OCI-LY7 (cell line): ENCODE results near the gene P3H2. TPM values are rescaled to one million over a fixed set of nuclear protein-coding genes. Genes with fewer than 3 reads are reported as not detected.

Experiments
- BruUV-seq: library from RNA; stranded (reverse); fragments of 400-500 nt; replicated peaks from 2 replicates; lab custom pipeline; 2021; lab: Mats Ljungman, UMichigan
- CTCF ChIA-PET: fragments of 300-600 bp; sonication (Branson Sonifier 250); formaldehyde crosslinking; loops from one replicate; lab custom pipeline; 2022; ENCODE audit warnings: antibody characterized with exemption; ENCODE audit not compliant: unreplicated experiment; lab: Charles Lee
- POLR2A ChIA-PET: fragments of 300-600 bp; sonication (Branson Sonifier 250); formaldehyde crosslinking; loops from one replicate; lab custom pipeline; 2022; ENCODE audit warnings: antibody characterized with exemption; lab: Charles Lee
- DNase-seq: peaks from one replicate; pipeline ENCODE4 v3.0.0-alpha.2; 2015; ENCODE audit warnings: low spot score
- H2AFZ ChIP-seq: fragments of 200-600 bp; sonication (generic), shearing (Covaris generic); 2 replicates; pipeline ENCODE4 v1.6.1; 2014; ENCODE audit warnings: mild to moderate bottlenecking, antibody characterized with exemption, low read length, moderate library complexity
- H3K27ac ChIP-seq: fragments of 200-600 bp; sonication (generic); 2 replicates; pipeline ENCODE4 v1.5.1; 2014; ENCODE audit warnings: mixed run types, low read depth, mild to moderate bottlenecking, moderate library complexity, low read length, inconsistent platforms; ENCODE audit not compliant: poor library complexity, severe bottlenecking
- H3K36me3 ChIP-seq: fragments of 200-600 bp; sonication (generic); 2 replicates; pipeline ENCODE4 v1.6.1; 2014; ENCODE audit warnings: mild to moderate bottlenecking, antibody characterized with exemption, low read length, moderate library complexity, mixed read lengths; ENCODE audit not compliant: insufficient read depth
- H3K4me1 ChIP-seq: fragments of 200-600 bp; sonication (generic); 2 replicates; pipeline ENCODE4 v1.5.1; 2014; ENCODE audit warnings: mild to moderate bottlenecking, low read length; ENCODE audit not compliant: insufficient read depth, poor library complexity, severe bottlenecking
- H3K4me2 ChIP-seq: fragments of 200-600 bp; sonication (generic); 2 replicates; pipeline ENCODE4 v1.6.1; 2014; ENCODE audit warnings: mild to moderate bottlenecking, low read length
- H3K4me3 ChIP-seq: fragments of 200-600 bp; sonication (generic); 2 replicates; pipeline ENCODE4 v1.5.1; 2014; ENCODE audit warnings: mild to moderate bottlenecking, low read depth, low read length; ENCODE audit not compliant: poor library complexity, severe bottlenecking
- H3K79me2 ChIP-seq: fragments of 200-600 bp; sonication (generic); 2 replicates; pipeline ENCODE4 v1.6.1; 2016; ENCODE audit warnings: low read depth, mild to moderate bottlenecking, low read length, moderate library complexity, mixed read lengths; ENCODE audit not compliant: insufficient read depth
- H3K9me2 ChIP-seq: fragments of 200-600 bp; sonication (generic); 2 replicates; pipeline ENCODE4 v1.6.1; 2016; ENCODE audit warnings: mild to moderate bottlenecking, low read length, mixed read lengths; ENCODE audit not compliant: insufficient read depth
- H3K9me3 ChIP-seq: fragments of 200-600 bp; sonication (generic); 2 replicates; pipeline ENCODE4 v1.6.1; 2014; ENCODE audit warnings: mild to moderate bottlenecking, mixed run types, low read length, mixed read lengths
- H4K20me1 ChIP-seq: fragments of 200-600 bp; sonication (generic); 2 replicates; pipeline ENCODE4 v1.6.1; 2014; ENCODE audit warnings: mild to moderate bottlenecking, antibody characterized with exemption, low read length, moderate library complexity, mixed read lengths; ENCODE audit not compliant: insufficient read depth
- CTCF ChIP-seq: fragments of 200-600 bp; sonication (generic); conservative IDR thresholded peaks from 2 replicates; pipeline ENCODE4 v1.5.1; 2014; ENCODE audit warnings: mild to moderate bottlenecking, antibody characterized with exemption, low read length, moderate library complexity, mixed read lengths
- EZH2phosphoT487 ChIP-seq: fragments of 200-600 bp; sonication (generic); IDR thresholded peaks from 2 replicates; pipeline ENCODE4 v1.6.1; 2018; ENCODE audit warnings: low read depth, borderline replicate concordance, mild to moderate bottlenecking, mixed run types, antibody characterized with exemption, low read length, moderate library complexity, mixed read lengths
- intact Hi-C: fragments of 100-400 bp; cut with micrococcal nuclease; formaldehyde crosslinking; loops from one replicate; pipeline ENCODE4 v1.10.0; 2022; ENCODE audit not compliant: unreplicated experiment
- total RNA-seq, 2 experiments: library from RNA; depleted of rRNA in 1 of 2; stranded (reverse); fragments of >200 nt in 1 of 2; shearing (Covaris generic) in 1 of 2; gene quantifications; 2 replicates each; pipeline ENCODE4 v1.2.3, GENCODE V29; 2014 to 2022

The P3H2 gene
- total RNA-seq, 2 experiments from 2014 or later: not detected

- intact Hi-C loops: no loop called here
- Histone ChIP-seq H3K9me3 (no peaks in the 10 kb centered on the region), H3K4me1 (no peaks in the 10 kb centered on the region), H3K4me3 (no peak overlapping the region), H2AFZ (no peak overlapping the region), H3K36me3 (no peaks in the 10 kb centered on the region), H3K79me2 (no peaks in the 10 kb centered on the region), H4K20me1 (no peaks in the 10 kb centered on the region), H3K4me2 (no peak overlapping the region), H3K27ac (no peak overlapping the region), H3K9me2 (no peaks in the 10 kb centered on the region)
- TF ChIP-seq CTCF (no peak), EZH2phosphoT487 (no peak)
- ChIA-PET CTCF (no interaction called here), POLR2A (no interaction called here)
- BruUV-seq: no TSS peak
- DNase-seq: no peak
Measured at GRCh38 chr3:189927975-189928895, 192.5 kb downstream of the P3H2 start.

GRCh38 chr3:189921770-189922169, 198.9 kb downstream of the P3H2 start:
- no peaks in the 10 kb centered on the region for H3K4me1 ChIP-seq
- H3K4me2 ChIP-seq: no peak overlapping the region
- CTCF ChIA-PET: no interaction called here
- no peaks in the 10 kb centered on the region for H3K79me2 ChIP-seq
- TF ChIP-seq EZH2phosphoT487 (no peak), CTCF (no peak)
- H3K9me2 ChIP-seq: no peaks in the 10 kb centered on the region
- H3K4me3 ChIP-seq: no peak overlapping the region
- H2AFZ ChIP-seq: no peak overlapping the region
- no TSS peak for BruUV-seq
- H3K9me3 ChIP-seq: no peaks in the 10 kb centered on the region
- POLR2A ChIA-PET: interaction anchor here (0.7 kb wide), 1 partner anchor 60 kb away, joined by 3 read pairs; no protein-coding TSS in a partner anchor
- intact Hi-C loops: no loop called here
- no peaks in the 10 kb centered on the region for H4K20me1 ChIP-seq
- no peaks in the 10 kb centered on the region for H3K36me3 ChIP-seq
- H3K27ac ChIP-seq: no peak overlapping the region
- DNase-seq: no peak

- Histone ChIP-seq H3K9me3 (no peaks in the 10 kb centered on the region), H3K4me2 (no peak overlapping the region), H2AFZ (no peak overlapping the region), H4K20me1 (no peaks in the 10 kb centered on the region), H3K79me2 (no peaks in the 10 kb centered on the region), H3K27ac (no peak overlapping the region), H3K36me3 (no peaks in the 10 kb centered on the region), H3K4me1 (no peaks in the 10 kb centered on the region), H3K4me3 (no peak overlapping the region), H3K9me2 (no peaks in the 10 kb centered on the region)
- intact Hi-C loops: no loop called here
- ChIA-PET POLR2A (no interaction called here), CTCF (no interaction called here)
- DNase-seq: no peak
- BruUV-seq: no TSS peak
- TF ChIP-seq EZH2phosphoT487 (no peak), CTCF (no peak)
Measured at GRCh38 chr3:189914799-189915198, 205.9 kb downstream of the P3H2 start.
